Measurements from ENCODE around the gene MTRF1.
"Not testable (repeated sequence)": the region's sequence is repeated elsewhere in the genome, so short reads cannot be mapped to it uniquely, and the experiment has no call there.

The MTRF1 gene

DNA sequence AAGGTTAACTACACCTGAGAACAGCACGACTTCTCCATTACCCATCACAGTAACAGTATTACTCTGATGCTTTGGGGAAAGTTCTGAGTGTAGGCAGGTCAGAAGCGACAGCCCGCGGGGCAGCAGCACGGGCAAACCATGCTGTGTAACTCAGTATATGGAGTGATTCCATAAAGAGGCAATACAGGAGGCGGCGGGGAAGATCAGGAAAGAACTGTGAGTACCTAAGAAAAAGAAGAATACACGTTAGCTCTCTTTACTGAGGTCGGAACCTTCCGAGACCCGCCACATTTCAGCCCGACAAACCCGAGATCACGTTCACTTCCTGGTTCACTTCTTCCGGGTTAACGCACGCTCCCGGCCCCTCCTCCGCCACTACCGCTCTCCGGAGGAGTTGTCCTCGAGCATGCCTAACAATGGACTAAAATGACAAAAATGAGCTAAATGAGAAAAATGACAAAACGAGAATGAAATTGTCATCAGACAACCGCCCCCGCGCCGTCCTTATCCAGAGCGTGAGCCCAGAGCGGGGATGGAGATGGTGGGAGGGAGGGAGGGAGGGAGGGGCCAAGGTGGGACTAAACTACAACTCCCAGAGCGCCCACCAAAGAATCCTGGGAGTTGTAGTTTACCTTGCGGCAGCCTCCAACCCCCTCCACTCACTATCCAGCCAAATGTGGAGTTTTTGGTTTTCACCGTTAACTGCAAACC is at the start of gene MTRF1:
TSS of gene MTRF1 (minus strand) at position 316 of the 711 bp plus-strand sequence. CDS start 2,669 bp downstream, outside the sequence.
- DNase-seq = peak; percentile 70 to 92 (median 91)

DNA sequence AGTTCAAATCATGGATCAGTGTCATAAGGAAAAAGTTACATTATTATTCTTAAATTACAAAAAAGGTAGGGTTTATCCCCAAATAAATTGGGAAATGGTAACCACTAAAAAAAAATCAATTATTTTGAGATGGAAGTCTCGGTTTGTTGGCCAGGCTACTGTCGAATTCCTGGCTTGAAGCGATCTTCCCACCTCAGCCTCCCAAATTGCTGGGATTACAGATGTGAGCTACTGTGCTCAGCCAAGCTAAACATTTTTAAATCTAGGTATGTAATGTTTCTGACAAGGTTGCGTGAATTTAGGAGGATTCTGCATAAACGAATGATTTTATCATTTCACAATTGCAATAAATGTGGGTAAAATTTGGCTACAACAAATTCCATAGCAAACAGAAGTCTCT is 49.7 kb upstream of the MTRF1 start:
- no peak for DNase-seq

DNA sequence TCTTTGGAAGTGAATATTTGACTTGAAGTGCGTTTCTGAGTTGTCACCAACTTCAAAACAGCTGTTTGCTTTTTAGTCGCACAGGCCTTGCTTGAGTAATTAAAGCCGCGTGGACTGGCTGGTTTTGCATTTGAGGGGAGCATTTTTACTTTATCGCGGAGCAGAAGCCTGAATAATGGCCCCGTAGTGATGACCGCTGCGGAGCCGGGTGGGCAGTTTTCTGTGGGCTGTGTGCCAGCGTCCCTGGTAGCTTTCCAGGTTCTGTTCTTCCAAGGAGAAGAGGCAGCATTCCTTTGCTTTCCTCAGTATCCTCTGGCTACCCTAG is 48.8 kb upstream of the MTRF1 start:
- peak; percentile 7 to 69 (median 33) for DNase-seq

- DNase-seq = peak; percentile 50 to 87 (median 85)
These were observed 48.2 kb upstream of the MTRF1 start for GRCh38 chr13:41311406-41312175.

DNA sequence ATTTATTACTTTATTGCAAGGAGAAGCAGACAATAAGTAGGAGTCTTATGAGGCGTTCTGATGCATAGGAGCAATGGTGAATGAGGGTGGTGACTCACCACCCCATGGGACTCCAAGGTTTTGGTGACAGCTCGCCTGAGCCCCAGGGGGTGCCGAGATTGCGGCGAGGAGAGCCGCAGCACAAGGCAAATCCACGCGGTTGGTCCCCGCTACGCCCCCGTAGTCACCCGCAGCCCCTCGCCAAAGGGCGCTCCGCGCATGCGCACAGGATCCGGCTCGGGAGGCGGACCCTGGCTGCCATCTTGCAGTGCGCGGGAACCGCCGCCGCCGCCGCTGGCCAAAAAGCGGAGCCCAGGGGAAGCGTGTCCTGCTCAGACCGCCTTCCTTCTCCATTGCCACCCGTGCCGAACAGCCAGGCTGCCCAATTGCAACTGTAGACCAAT is 47.6 kb upstream of the MTRF1 start, which contains the start of gene NAA16:
TSS of gene NAA16 (plus strand) at position 305 of the 443 bp plus-strand sequence. CDS start 262 bp downstream, outside the sequence.
- DNase-seq = peak; percentile 89 to 95 (median 92)

- no peak for DNase-seq
These were observed 44.7 kb upstream of the MTRF1 start for GRCh38 chr13:41307884-41308640.

DNA sequence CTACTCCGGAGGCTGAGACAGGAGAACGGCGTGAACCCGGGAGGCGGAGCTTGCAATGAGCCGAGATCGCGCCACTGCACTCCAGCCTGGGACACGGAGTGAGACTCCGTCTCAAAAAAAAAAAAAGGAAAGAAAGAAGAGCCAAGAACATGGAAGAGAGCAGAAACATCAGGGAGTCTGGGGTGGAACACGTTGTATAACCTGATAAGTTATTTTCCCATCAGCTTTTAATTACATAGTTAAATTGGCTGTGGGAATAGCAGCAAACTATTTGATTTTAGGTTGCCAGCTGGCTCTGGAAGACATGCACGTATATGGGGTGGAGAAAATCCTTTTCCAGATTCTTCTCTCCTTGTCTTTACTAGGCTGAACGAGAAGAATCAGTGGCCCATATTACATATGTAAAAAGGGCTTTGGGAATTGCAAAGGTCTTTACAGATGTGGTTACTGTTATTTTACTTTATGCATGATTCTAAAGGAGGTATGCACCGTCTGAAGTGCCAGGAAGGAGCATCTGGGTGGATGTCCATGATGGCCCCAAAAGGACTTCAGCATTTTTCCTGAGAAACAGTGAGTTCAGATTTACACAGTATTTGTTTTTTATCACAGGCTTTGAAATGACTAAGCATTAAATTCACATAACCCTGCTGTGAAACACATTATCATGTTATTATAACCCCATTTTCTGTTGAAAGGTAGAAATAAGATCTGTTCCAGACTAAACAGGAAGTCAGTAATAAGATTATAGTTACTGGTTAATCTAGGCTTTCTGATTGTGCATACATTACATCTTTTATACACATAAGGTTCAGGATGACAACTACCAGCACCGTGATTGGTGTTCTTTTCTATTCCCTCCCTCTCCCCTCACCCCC is 43.1 kb upstream of the MTRF1 start:
- no peak for DNase-seq

- DNase-seq = no peak
These were observed 41.2 kb upstream of the MTRF1 start for GRCh38 chr13:41304551-41304950.

GRCh38 chr13:41302743-41303142 is 39.4 kb upstream of the MTRF1 start:
- DNase-seq = no peak

- DNase-seq = no peak
These were observed 36.1 kb upstream of the MTRF1 start for GRCh38 chr13:41299316-41300094.

DNA sequence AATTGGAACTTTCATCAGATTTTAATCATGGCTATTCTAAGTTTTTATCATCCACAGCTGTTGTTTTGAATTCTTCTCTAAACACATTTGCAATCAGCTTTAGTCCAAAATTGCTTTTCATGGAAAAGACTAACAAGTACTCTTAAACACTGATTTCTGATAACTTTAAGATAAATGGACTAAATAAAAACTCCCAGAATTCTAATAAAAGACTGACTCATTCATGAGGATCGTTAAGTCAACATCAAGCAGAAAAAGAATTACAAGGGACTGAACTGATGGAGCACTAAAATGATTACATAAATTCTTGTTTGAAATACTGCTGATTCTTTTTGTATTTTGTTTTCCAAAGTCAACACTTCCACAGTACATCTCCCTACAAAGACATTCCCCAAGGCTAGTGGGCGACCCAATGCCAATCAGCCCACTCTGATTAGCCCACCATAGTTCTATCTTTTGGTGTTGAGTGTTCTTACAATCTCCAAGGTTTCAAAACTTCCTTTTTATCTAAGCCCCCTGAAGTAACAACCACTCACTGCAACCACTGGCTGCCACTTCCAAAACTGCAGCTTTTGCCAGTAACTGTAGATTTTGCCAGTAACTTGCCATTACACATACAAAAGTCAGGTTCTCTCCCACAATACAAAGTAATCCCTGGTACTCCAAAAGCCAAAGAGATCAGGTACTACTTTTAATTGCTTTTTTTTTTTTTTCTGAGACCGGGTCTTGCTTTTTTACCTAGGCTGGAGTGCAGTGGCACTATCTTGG is 33.7 kb upstream of the MTRF1 start:
- DNase-seq = no peak

- DNase-seq = no peak
These were observed 32.6 kb upstream of the MTRF1 start for GRCh38 chr13:41295973-41296372.

- DNase-seq = no peak
These were observed 31.5 kb upstream of the MTRF1 start for GRCh38 chr13:41294914-41295313.

DNA sequence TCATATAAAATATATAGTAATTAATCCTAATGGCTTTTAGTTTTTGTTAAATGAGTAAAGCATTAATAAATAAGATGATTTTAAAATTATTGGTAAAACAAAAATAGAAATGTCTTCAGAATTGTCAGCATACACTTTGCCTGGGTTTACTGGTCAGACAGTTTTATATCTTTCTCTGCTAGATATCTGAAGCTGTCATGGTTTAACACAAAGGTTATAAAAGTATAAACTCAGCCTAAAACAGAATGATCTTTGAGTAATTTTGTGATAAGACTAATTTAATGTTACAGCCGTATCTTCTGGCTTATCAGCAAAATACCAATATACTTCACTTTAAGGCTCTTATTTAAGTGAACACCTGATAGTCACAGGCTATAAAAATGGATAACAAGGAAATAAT is 29.9 kb upstream of the MTRF1 start:
- DNase-seq = no peak

DNA sequence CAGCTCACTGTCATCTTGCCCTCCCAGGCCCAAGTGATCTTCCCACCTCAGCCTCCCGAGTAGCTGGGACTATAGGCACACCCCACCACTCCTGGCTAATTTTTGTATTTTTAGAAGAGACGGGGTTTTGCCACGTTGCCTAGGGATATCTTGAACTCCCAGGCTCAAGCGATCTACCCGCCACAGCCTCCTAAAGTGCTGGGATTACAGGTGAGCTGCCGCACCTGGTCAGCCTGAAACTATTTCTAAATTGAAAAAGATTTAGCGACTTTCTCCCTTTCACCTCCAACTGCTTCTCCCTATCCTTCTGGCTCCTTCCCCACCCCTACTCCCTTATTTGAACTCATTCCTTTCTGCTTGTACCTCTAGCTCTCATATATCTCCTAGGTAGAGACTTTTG is 27.9 kb upstream of the MTRF1 start:
- DNase-seq = no peak

GRCh38 chr13:41289463-41289881 is 26.1 kb upstream of the MTRF1 start:
- DNase-seq = no peak

GRCh38 chr13:41286370-41286769 is 23.0 kb upstream of the MTRF1 start:
- DNase-seq = no peak

DNA sequence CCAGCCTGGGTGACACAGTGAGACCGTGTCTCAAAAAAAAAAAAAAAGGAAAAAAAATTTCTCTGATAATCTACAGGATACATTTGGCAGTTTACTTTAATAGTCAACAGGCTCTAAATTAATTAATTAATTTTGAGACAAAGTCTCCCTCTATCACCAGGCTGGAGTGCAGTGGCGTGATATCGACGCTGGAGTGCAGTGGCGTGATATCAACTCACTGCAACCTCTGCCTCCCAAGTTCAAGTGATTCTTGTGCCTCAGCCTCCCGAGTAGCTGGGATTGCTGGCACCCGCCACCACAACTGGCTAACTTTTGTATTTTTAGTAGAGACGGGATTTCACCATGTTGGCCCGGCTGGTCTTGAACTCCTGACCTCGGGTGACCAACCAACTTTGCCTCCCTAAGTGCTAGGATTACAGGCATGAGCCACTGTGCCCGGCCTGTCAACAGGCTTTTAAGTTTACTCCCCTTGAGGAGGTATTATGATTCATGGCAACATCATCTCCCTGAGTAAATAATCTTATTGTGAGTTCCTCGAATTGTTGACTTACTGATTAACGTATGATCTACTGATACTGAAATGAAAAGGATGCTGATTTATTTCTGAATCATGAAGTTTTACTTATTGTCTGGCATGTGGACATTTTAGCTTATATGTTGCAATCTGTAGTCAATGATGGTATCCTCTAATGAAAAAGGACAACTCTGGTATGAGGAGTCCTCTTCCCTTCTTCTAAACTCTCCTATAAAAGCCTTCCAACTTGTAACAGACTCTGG is 21.3 kb upstream of the MTRF1 start:
- DNase-seq = no peak

DNA sequence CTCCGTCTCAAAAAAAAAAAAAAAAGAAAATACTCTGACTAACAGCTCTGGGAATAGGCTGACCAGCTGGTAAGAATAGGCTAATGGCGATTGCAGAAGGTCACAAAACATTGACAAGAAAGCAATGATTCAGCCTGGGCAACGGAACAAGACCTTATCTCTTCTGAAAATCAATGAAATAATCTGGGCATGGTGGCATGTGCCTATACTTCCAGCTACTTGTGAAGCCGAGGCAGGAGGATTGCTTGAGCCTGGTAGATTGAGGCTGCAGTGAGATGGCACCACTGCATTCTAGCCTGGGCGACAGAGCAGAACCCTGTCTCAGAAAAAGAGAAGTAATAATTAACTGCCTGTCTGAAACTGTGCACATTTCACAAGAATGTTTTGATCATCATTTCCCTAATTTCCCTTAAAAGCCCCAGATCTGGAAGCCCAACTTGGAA is 18.8 kb upstream of the MTRF1 start:
- no peak for DNase-seq

- not testable (repeated sequence) for DNase-seq
These were observed 15.8 kb upstream of the MTRF1 start for GRCh38 chr13:41279156-41279555.

All from NCI-H1417 (cell line).